Activated CD8-positive, alpha-beta T cell treated with anti-CD3 and anti-CD28 coated beads, Interleukin-2, amount 10 ng/mL, durations not matched to agents 7 days and 5 days (primary cell): ENCODE data around the gene RNASEH2C. TPM values are rescaled to one million over a fixed set of nuclear protein-coding genes. Genes with fewer than 3 reads are reported as not detected.

ENCODE experiments used
- ATAC-seq: fragments of 150-1000 bp; cut with Tn5 transposase; one replicate; pipeline ENCODE4 v1.10.0; 2021; ENCODE audit warnings: moderate library complexity
- CTCF ChIA-PET: fragments of 350-600 bp; sonication (Branson Sonifier 250); formaldehyde crosslinking; loops from one replicate; lab custom pipeline; 2021; ENCODE audit warnings: antibody characterized with exemption; lab: Charles Lee
- POLR2A ChIA-PET: fragments of 350-600 bp; sonication (Branson Sonifier 250); formaldehyde crosslinking; loops from one replicate; lab custom pipeline; 2021; ENCODE audit warnings: antibody characterized with exemption; lab: Charles Lee
- DNase-seq: peaks from one replicate; pipeline ENCODE4 v3.0.0-alpha.2; 2020
- H3K27ac Mint-ChIP-seq: one replicate; pipeline ENCODE4 v1.8.0; 2021; ENCODE audit warnings: mild to moderate bottlenecking, mixed read lengths
- H3K27me3 Mint-ChIP-seq: one replicate; pipeline ENCODE4 v1.8.0; 2021; ENCODE audit warnings: low read depth, mixed read lengths
- H3K36me3 Mint-ChIP-seq: one replicate; pipeline ENCODE4 v1.8.0; 2021; ENCODE audit warnings: low read depth, mixed read lengths
- H3K4me1 Mint-ChIP-seq: one replicate; pipeline ENCODE4 v1.8.0; 2021; ENCODE audit warnings: low read depth, mixed read lengths
- H3K4me3 Mint-ChIP-seq: one replicate; pipeline ENCODE4 v1.8.0; 2021; ENCODE audit warnings: mild to moderate bottlenecking, mixed read lengths
- H3K9me3 Mint-ChIP-seq: one replicate; pipeline ENCODE4 v1.8.0; 2022; ENCODE audit warnings: mixed read lengths; ENCODE audit not compliant: insufficient read depth
- total RNA-seq, 2 experiments: library from RNA; stranded (reverse); gene quantifications; one replicate each; pipeline ENCODE4 v1.2.3, GENCODE V29; 2021

Gene RNASEH2C
- total RNA-seq, 2 experiments from 2014 or later = 88.0 to 92.3 TPM

- peak overlapping the region; percentile 95 for H3K4me3 Mint-ChIP-seq
- no peaks in the 10 kb centered on the region for H3K27me3 Mint-ChIP-seq
- ChIA-PET CTCF (interaction anchor here (1.6 to 2.6 kb wide), 2 partner anchors 52 to 166 kb away, joined by 5 to 15 read pairs; no protein-coding TSS in a partner anchor), POLR2A (no interaction called here)
- peak overlapping the region; percentile 89 for H3K27ac Mint-ChIP-seq
- peaks cover 60% of the 10 kb centered on the region for H3K36me3 Mint-ChIP-seq
- no peaks in the 10 kb centered on the region for H3K9me3 Mint-ChIP-seq
- no peak for DNase-seq
- no peak for ATAC-seq
- H3K4me1 Mint-ChIP-seq = peaks cover 45% of the 10 kb centered on the region
Observed at GRCh38 chr11:65718531-65718930, 2.1 kb downstream of the RNASEH2C start.

GRCh38 chr11:65717906-65718305 is 2.7 kb downstream of the RNASEH2C start:
- H3K4me3 Mint-ChIP-seq = no peak overlapping the region
- ChIA-PET POLR2A (no interaction called here), CTCF (no interaction called here)
- ATAC-seq (no peak), DNase-seq (no peak)
- no peaks in the 10 kb centered on the region for H3K27me3 Mint-ChIP-seq
- H3K4me1 Mint-ChIP-seq = peaks cover 50% of the 10 kb centered on the region
- H3K36me3 Mint-ChIP-seq = peaks cover 61% of the 10 kb centered on the region
- H3K27ac Mint-ChIP-seq = no peak overlapping the region
- H3K9me3 Mint-ChIP-seq = no peaks in the 10 kb centered on the region

GRCh38 chr11:65716774-65717405 is 3.7 kb downstream of the RNASEH2C start:
- H3K4me3 Mint-ChIP-seq = no peak overlapping the region
- peak overlapping the region; percentile 65 for H3K27ac Mint-ChIP-seq
- H3K27me3 Mint-ChIP-seq = no peaks in the 10 kb centered on the region

DNA sequence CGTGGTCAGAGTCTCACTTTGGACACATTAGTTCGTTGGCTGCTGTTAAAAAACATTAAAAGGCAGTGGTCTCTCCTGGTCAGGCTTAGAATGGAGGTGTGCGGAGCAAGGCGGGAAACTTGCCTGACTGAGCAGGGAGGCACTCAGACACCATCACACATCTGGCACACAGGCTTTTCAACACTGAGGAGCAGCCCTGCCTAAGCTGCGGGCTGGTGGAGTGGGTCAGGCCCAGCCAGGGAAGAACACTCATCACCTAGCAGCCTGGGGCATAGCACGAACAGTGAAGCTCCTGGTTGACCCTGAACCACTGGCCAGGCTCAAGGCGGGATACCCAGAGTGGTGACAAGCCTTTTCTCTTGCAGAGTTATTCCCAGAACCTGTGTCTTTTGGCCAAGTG is 4.3 kb downstream of the RNASEH2C start:
- H3K9me3 Mint-ChIP-seq = no peaks in the 10 kb centered on the region
- no peaks in the 10 kb centered on the region for H3K27me3 Mint-ChIP-seq
- ATAC-seq (no peak), DNase-seq (no peak)
- peak overlapping the region; percentile 65 for H3K27ac Mint-ChIP-seq
- CTCF ChIA-PET = no interaction called here
- H3K36me3 Mint-ChIP-seq = peaks cover 64% of the 10 kb centered on the region
- POLR2A ChIA-PET = no interaction called here
- H3K4me1 Mint-ChIP-seq = peaks cover 46% of the 10 kb centered on the region
- H3K4me3 Mint-ChIP-seq = no peak overlapping the region

More at GRCh38 chr11:65716774-65717405, 3.7 kb downstream of the RNASEH2C start:
- ChIA-PET POLR2A (interaction anchor here (0.6 kb wide), 1 partner anchor 1476 kb away, joined by 3 read pairs; the partner anchor contains the start of gene FKBP2), CTCF (no interaction called here)
- Mint-ChIP-seq H3K9me3 (no peaks in the 10 kb centered on the region), H3K4me1 (peaks cover 51% of the 10 kb centered on the region), H3K36me3 (peaks cover 64% of the 10 kb centered on the region)
- ATAC-seq (no peak), DNase-seq (no peak)

DNA sequence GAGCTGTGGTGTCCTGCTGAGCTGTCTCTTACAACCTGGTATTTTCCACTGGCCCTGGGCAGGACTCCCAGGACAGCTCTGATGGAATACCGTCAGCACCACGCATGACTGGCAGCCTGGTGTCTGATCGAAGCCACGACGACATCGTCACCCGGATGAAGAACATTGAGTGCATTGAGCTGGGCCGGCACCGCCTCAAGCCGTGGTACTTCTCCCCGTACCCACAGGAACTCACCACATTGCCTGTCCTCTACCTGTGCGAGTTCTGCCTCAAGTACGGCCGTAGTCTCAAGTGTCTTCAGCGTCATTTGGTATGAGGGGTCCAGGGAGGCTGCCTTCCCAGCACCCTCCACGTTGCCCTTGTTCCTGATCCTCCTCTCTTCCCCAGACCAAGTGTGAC is 6.2 kb downstream of the RNASEH2C start:
- peaks cover 51% of the 10 kb centered on the region for H3K4me1 Mint-ChIP-seq
- H3K27ac Mint-ChIP-seq = no peak overlapping the region
- H3K9me3 Mint-ChIP-seq = no peaks in the 10 kb centered on the region
- DNase-seq (no peak), ATAC-seq (no peak)
- H3K4me3 Mint-ChIP-seq = no peak overlapping the region
- ChIA-PET CTCF (interaction anchor here (4.4 kb wide), 1 partner anchor 170 kb away, joined by 31 read pairs; no protein-coding TSS in a partner anchor), POLR2A (interaction anchor here (1.0 kb wide), 1 partner anchor 242 kb away, joined by 3 read pairs; no protein-coding TSS in a partner anchor)
- no peaks in the 10 kb centered on the region for H3K27me3 Mint-ChIP-seq
- H3K36me3 Mint-ChIP-seq = peaks cover 55% of the 10 kb centered on the region

GRCh38 chr11:65713212-65713969 is 7.2 kb downstream of the RNASEH2C start:
- no peak for ATAC-seq
- H3K36me3 Mint-ChIP-seq = peaks cover 45% of the 10 kb centered on the region
- no peak for DNase-seq
- no peaks in the 10 kb centered on the region for H3K27me3 Mint-ChIP-seq
- peak overlapping the region; percentile 85 for H3K4me3 Mint-ChIP-seq
- peak overlapping the region; percentile 99 for H3K27ac Mint-ChIP-seq
- POLR2A ChIA-PET = interaction anchor here (1.0 to 2.0 kb wide), 2 partner anchors 103 to 144 kb away, joined by 3 to 7 read pairs; no protein-coding TSS in a partner anchor
- no peaks in the 10 kb centered on the region for H3K9me3 Mint-ChIP-seq
- CTCF ChIA-PET = interaction anchor here (2.6 to 4.4 kb wide), 4 partner anchors 57 to 171 kb away, joined by 30 to 47 read pairs (median 33); partner anchors contain the start of gene AP5B1
- H3K4me1 Mint-ChIP-seq = peaks cover 40% of the 10 kb centered on the region

- Mint-ChIP-seq H3K27me3 (no peaks in the 10 kb centered on the region), H3K4me1 (peaks cover 33% of the 10 kb centered on the region), H3K9me3 (no peaks in the 10 kb centered on the region), H3K36me3 (peaks cover 39% of the 10 kb centered on the region), H3K4me3 (peak overlapping the region; percentile 85), H3K27ac (peak overlapping the region; percentile 99)
- DNase-seq = no peak
- CTCF ChIA-PET = interaction anchor here (0.8 to 4.4 kb wide), 24 partner anchors 9 to 332 kb away, joined by 3 to 47 read pairs (median 6); partner anchors contain the start of genes AP5B1, CCDC85B, FIBP and MUS81
- POLR2A ChIA-PET = interaction anchor here (0.6 to 2.0 kb wide), 16 partner anchors 16 to 214 kb away, joined by 3 to 14 read pairs (median 6); partner anchors contain the start of genes AP5B1, MALAT1, MUS81 and PCNX3
- ATAC-seq = no peak
Observed at GRCh38 chr11:65712633-65713076, 7.9 kb downstream of the RNASEH2C start.

DNA sequence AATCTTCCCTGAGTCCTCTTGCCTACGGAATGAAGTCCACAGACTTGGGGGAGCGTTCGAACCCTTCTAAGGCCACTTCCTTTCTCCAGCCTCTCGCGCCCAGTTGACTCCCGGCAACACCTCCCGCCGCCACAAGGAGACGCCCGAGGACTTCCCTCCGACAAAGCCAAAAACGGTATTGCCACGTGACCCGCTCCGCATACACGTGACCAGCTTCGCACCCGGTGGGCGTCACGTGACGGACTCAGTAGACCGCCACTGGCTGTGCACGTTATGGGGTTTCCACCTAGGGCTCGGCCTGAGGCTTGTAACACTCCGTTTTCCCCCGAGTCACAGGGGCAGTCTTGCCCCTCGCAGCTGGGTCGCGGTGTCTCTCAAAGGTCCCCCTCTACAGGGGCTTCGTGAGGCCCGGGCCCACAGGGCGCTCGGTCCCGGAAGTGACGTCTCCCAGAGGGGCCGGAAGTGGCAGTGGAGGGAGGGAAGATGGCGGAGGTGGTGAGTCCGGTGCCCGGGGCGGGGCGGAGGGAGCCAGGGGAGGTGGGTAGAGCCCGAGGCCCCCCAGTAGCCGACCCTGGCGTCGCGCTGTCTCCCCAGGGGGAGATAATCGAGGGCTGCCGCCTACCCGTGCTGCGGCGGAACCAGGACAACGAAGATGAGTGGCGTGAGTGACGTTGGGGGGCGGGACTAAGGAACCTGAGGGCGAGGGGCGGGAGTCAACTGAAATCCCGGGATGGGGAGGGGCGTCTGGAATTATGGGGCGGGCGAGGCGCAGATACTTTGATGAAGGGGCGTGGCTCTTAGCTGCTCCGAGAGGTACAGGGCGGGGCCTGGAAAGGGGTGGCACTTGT is 8.6 kb downstream of the RNASEH2C start, which contains the start of gene KAT5:
KAT5 (plus strand) TSS at position 468 of the 848 bp plus-strand sequence; CDS start at position 484, 16 bp downstream.
- H3K4me1 Mint-ChIP-seq = peaks cover 30% of the 10 kb centered on the region
- ATAC-seq = peak; percentile 86
- H3K4me3 Mint-ChIP-seq = peak within 1 kb of the TSS; percentile 85
- H3K27me3 Mint-ChIP-seq = no peaks in the 10 kb centered on the region
- ChIA-PET POLR2A (interaction anchor here (0.6 to 2.0 kb wide), 26 partner anchors 8 to 290 kb away, joined by 3 to 14 read pairs (median 4); partner anchors contain the start of genes AP5B1, BANF1, EIF1AD and MALAT1), CTCF (interaction anchor here (0.7 to 4.4 kb wide), 47 partner anchors 8 to 577 kb away, joined by 3 to 47 read pairs (median 4); partner anchors contain the start of genes AP5B1, CCDC85B, FIBP and MUS81)
- DNase-seq = peak; percentile 99
- no peaks in the 10 kb centered on the region for H3K9me3 Mint-ChIP-seq
- H3K27ac Mint-ChIP-seq = peak within 1 kb of the TSS; percentile 99
- peaks cover 32% of the 10 kb centered on the region for H3K36me3 Mint-ChIP-seq

GRCh38 chr11:65710421-65710820 is 10.2 kb downstream of the RNASEH2C start:
- ChIA-PET POLR2A (interaction anchor here (1.3 kb wide), 1 partner anchor 78 kb away, joined by 4 read pairs; no protein-coding TSS in a partner anchor), CTCF (interaction anchor here (1.3 to 4.4 kb wide), 10 partner anchors 10 to 334 kb away, joined by 4 to 47 read pairs (median 24); partner anchors contain the start of genes AP5B1, CCDC85B, FIBP and RNASEH2C)
- ATAC-seq (no peak), DNase-seq (no peak)
- Mint-ChIP-seq H3K9me3 (no peaks in the 10 kb centered on the region), H3K4me3 (no peak overlapping the region), H3K4me1 (peaks cover 33% of the 10 kb centered on the region), H3K27me3 (no peaks in the 10 kb centered on the region), H3K27ac (no peak overlapping the region), H3K36me3 (peaks cover 21% of the 10 kb centered on the region)

GRCh38 chr11:65709661-65710060 is 10.9 kb downstream of the RNASEH2C start:
- Mint-ChIP-seq H3K4me1 (peaks cover 29% of the 10 kb centered on the region), H3K4me3 (no peak overlapping the region), H3K27me3 (no peaks in the 10 kb centered on the region), H3K9me3 (no peaks in the 10 kb centered on the region), H3K36me3 (peaks cover 13% of the 10 kb centered on the region), H3K27ac (no peak overlapping the region)
- ChIA-PET CTCF (interaction anchor here (0.6 to 1.6 kb wide), 3 partner anchors 19 to 175 kb away, joined by 3 to 11 read pairs (median 5); no protein-coding TSS in a partner anchor), POLR2A (no interaction called here)
- DNase-seq = no peak
- no peak for ATAC-seq
